HG03108 (cell line): ENCODE data around the gene SLC24A2.

Experiments
- ATAC-seq: cut with Tn5 transposase; IDR thresholded peaks from one replicate; pipeline ENCODE4 v1.9.1; 2021; ENCODE audit warnings: moderate library complexity; ENCODE audit not compliant: unreplicated experiment

SLC24A2 gene

GRCh38 chr9:19768798-19769197 is 20.0 kb downstream of the SLC24A2 start:
- ATAC-seq, result no peak

GRCh38 chr9:19759066-19759465 is 29.8 kb downstream of the SLC24A2 start:
- no peak for ATAC-seq

DNA sequence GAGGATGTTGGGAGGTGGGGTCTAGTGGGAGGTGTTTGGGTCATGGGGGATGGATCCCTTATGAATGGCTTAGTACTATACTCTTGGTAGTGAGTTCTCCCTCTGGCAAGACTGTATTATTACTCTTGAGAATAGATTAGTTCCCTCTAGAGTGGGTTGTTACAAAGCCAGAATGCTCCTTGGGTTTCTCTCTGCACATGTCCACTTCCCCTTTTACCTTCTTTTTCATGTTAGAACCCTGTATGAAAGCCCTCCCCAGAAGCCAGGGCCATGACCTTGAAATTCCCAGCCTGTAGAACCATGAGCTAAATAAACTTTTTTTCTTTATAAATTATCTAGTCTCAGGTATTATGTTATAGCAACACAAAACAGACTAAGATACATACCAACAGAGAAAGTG is 31.1 kb downstream of the SLC24A2 start:
- ATAC-seq, result no peak

GRCh38 chr9:19754921-19755320 is 33.9 kb downstream of the SLC24A2 start:
- no peak for ATAC-seq

DNA sequence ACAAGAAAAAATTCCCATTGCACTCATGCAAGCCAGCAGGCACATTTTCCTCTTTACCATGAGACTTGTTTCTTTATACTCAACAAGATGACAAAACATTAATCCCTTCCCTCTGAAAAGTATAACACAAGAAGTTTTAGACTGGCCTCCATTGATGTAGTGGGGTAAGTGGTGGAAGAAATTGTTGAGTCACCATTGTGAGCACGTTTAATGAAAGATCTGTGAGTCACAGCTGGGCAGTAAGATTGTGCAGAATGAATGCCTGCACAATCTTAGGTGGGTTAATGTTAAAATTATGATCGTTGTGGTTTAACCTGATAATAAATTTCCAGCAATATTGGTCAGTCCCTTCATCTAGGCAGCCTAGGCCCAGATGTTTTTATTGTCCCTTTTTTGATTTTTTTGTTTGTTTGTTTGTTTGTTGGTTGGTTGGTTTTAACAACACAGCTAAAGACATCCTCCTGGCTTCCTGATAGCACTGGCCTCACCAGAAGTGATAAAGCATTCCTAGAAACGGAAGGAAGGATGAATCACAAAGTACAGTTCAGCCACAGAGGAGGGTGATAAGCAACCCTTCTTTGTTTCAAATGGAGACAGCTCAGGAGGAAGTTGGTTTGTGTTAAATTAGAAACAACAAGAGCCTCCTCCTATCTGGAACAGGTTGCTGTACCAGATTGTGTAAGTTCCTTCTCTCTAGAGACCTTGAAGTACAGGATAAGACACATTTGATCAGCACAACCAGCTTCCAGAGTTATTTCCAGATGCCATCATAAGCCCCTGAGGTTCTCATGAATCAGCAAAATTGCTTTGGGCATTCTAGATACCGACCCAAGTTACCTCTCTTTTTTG is 40.3 kb downstream of the SLC24A2 start:
- ATAC-seq, result no peak

GRCh38 chr9:19746223-19746622 is 42.6 kb downstream of the SLC24A2 start:
- ATAC-seq, result no peak

- no peak for ATAC-seq
These were observed 47.7 kb downstream of the SLC24A2 start for GRCh38 chr9:19741178-19741577.
